GM19328 (cell line): ENCODE results near the gene LTBP1.
"Not testable (repeated sequence)": the region's sequence is repeated elsewhere in the genome, so short reads cannot be mapped to it uniquely, and the experiment has no call there.

Source experiments
- ATAC-seq: cut with Tn5 transposase; IDR thresholded peaks from one replicate; pipeline ENCODE4 v1.9.1; 2021; ENCODE audit warnings: mild to moderate bottlenecking, moderate library complexity; ENCODE audit not compliant: unreplicated experiment

LTBP1 gene

DNA sequence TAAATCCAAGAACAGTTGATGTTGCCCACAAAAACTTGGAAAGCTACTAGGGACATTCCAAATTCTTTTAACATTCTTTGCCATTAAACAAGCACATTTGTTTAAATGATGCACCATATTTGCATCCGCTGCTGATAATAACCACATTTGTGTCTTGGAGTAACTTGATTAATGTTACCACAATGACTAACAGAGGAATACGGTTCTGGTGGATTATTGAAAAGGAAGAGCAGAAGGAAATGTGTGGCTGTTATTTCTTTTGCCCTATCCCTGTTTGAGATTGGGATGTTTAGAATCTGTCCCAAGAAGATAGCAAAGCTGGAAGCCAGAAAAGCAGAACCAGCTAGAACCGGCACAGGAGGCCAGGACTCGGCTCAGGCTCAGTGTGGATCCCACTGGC, 490.5 kb downstream of the LTBP1 start:
- ATAC-seq, result no peak

DNA sequence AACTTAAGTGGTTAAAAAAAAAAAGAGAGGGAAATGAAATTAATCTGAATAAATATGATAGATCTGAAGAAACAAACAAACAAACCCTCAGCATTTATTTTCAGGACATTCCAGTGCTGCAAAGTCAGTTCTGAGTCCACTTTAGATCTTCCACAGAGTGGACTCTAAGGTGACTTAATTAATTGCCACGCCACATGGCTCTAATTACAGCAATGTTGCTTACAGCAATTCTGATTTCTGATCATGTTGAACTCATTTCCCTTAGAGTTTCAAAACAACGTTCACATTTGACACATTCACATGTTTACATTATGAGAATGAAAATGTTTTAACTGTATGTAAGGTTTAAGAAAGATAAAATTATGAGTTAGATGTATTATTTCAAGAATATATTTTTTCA, 491.1 kb downstream of the LTBP1 start:
- no peak for ATAC-seq

DNA sequence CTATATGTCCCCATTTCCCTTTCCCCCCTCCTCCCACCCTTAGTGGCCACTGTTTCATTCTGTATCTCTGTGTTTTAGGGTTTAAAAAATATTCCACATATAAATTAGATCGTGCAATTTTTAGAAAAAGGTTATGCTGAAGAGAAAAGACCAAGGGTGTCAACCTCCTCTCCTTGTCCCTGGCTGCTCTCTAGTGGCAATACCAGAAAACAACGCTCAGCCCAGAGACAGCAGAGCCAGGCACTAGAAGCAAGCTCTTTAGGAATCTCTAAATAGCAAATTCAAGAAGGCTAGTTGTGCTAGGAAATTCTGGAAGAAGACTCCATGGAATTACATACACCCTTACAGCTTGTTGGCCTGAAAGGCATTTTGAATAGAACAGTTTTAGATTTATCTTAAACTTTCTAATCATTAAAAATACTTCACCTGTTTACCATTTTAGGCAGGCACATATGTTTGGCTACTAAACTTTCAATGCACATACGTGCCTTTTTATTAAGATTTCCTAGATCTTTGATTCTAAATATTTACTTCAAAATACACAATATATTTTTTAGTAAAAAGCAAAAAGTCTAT, 494.6 kb downstream of the LTBP1 start:
- peak; percentile 67 for ATAC-seq

DNA sequence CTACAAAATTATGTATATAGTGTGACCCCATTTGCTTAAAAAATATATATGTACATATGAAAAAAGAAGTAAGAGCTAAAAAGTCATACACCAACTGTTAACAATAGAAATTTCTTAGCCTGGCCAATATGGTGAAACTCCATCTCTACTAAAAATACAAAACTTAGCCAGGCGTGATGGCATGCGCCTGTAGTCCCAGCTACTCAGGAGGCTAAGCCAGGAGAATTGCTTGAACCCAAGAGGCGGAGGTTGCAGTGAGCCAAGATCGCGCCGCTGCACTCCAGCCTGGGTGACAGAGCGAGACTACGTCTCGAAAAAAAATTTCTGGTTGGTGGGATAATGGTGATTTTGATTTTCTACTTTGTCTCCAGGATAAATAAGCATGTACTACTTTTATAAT, 495.3 kb downstream of the LTBP1 start:
- ATAC-seq, result not testable (repeated sequence)

DNA sequence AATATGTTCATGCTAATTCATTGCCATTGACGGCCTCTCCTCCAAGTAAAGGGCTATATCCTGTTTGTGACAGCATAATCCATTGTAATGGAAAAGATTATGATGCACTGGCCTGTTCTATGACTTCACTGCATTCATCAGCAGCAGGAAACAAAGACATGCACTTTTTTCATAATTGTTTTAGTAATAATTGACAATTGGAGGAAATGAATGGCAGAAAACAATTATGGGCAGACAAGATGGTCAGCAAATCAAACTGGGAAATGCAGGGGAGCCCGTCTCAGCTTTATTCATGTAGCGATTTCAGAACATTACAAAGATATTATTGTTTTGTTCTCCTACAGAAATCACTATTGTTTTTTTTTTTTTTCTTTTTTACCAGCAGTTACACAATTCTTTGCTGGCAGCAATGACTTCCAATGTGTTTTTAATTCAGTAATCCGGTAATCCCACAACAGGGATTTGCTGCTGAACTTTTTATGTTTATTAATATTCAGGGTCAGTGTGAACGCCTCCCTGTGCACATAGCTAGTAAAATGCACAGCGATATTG, 495.9 kb downstream of the LTBP1 start:
- no peak for ATAC-seq

DNA sequence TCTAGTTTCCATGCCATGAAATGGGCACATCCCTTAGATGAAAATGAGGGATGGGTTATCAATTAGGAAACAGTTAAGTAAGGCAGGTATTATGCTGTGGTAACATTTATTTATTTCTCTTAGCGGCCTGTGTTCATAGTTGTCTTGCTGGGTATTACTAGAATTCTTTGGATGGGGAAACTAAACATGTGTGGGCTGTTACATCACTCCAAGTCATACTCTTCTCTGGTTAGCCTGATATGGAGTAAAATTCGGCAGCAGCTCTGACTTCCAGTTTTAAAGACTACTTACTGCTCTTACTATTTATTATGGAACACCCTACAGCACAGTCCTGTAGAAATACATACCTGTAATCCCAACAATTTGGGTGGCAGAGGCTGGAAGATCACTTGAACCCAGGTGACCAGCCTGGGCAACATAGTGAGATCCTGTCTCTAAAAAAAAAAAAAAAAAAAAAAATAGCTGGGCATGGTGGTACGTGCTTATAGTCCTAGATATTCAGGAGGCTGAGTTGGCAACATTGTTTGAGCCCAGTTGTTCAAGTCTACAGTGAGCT, 496.6 kb downstream of the LTBP1 start:
- ATAC-seq, result no peak

DNA sequence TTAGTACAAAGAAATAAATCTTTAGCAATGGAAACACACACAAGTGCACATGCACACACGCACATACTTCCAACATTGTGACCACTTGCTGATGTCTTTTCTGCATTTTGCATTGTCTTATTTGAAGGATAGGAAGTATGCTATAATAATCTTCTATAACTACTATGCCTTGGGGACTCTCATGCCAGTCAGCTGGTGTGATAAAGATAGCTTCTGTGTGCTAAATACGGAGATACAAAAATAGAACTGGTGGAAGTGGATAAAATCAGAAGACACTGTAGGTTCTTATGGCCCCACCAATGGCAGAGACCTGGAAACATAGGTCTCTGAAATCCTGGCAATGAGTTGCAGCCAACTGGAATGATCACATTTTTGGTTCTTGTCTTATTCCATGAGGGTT, 498.2 kb downstream of the LTBP1 start:
- no peak for ATAC-seq

DNA sequence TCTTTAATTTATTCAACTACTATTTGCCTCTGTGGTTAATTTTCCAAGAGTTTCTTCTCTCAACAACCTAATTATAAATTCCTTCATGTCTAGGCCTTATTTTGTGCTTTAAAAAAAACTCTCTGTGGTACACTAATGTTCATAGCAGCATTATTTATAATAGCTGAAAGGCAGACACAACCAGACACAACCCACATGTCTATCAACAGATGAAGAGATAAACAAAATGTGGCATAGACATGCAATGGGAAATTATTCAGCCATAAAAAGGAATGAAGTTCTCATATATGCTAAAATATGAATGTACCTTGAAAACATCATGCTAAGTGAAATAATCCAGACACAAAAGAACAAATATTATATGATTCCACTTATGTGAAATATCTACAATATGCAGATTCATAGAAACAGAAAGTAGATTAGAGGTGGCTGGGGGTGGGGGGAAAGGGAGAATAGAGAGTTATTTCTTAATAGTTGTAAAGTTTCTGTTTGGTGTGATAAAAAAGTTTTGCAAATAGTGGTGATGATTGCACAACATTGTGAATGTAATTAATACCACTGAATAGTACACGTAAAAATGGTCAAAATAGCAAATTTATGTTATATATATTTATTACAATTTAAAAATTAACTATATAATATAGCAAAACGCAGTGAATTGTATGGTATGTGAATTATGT, 501.6 kb downstream of the LTBP1 start:
- no peak for ATAC-seq
